Measurements from ENCODE around the gene EFTUD2. TPM values are rescaled to one million over a fixed set of nuclear protein-coding genes. Genes with fewer than 3 reads are reported as not detected.
A peak's percentile ranks its signal among the peaks of the same experiment; 100 is the strongest.

EFTUD2 gene
- total and polyA plus RNA-seq, 9 of the 15 experiments (the other 6 are each of a cell fraction or from before 2014, with no cell fraction given): 65.8 to 362 (median 218) TPM

DNA sequence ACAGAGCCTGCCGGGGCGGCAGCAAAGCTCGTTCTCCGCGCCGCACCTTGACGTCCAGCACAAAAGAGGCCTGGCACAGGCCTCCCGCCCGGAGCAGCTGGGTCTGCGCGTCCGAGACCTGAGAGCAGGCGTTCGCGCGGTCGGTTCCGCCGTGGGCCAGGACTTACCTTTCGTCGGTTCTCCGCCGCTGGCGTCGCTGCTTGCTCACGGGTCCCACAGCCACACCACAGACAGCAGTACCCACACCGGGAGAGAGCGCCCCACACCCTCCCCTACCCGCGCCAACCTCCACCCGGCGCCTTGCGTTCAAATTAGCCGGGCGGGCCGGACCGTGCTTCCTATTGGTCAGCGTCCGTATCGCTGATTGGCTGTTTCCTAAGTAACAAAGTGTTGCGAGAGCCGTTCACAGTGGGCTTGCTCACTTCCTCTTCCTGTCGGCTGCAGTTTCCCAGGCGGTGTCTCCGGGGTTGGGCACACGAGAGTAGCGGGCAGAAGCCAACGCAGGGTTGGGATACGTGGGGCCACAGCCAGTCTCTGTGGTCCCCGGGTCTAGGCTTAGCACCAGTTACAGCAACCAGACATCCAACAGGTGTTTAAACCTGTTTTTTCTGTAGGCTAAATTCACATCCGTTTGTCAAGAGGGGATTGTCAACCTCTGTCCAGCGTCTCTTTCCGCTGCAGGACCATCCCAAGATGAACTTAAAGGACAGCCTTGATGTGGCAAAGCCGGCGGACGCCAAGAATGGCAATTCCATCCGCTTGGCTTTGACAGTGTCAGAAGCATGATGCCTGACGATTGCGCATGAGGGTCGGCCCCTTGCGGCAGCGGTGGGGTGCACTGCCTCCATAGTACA is 48.4 kb upstream of the EFTUD2 start, which contains the start of gene KIF18B (continued):
- TF ChIP-seq, protein P1, sequence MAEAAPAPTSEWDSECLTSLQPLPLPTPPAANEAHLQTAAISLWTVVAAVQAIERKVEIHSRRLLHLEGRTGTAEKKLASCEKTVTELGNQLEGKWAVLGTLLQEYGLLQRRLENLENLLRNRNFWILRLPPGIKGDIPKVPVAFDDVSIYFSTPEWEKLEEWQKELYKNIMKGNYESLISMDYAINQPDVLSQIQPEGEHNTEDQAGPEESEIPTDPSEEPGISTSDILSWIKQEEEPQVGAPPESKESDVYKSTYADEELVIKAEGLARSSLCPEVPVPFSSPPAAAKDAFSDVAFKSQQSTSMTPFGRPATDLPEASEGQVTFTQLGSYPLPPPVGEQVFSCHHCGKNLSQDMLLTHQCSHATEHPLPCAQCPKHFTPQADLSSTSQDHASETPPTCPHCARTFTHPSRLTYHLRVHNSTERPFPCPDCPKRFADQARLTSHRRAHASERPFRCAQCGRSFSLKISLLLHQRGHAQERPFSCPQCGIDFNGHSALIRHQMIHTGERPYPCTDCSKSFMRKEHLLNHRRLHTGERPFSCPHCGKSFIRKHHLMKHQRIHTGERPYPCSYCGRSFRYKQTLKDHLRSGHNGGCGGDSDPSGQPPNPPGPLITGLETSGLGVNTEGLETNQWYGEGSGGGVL (CRISPR knock-in tag; IDR thresholded peaks at IDR 0.05): no peak
- TF ChIP-seq NFXL1 (CRISPR knock-in tag; IDR thresholded peaks at IDR 0.05) (no peak), ZNF507 (tag; conservative IDR thresholded peaks at IDR 0.05) (no peak), HNRNPK (IDR thresholded peaks at IDR 0.05; ENCODE audit: low read depth, low read length, poor library complexity, severe bottlenecking) (no peak), TSC22D4 (tag; IDR thresholded peaks at IDR 0.05) (no peak), SMAD3 (CRISPR knock-in tag; conservative IDR thresholded peaks at IDR 0.05) (peak; percentile 47; the same call in 1 of the 2 replicates), PTBP1 (IDR thresholded peaks at IDR 0.05; ENCODE audit: low read depth, low read length) (no peak; the same call in 1 of the 2 replicates), ZNF444 (CRISPR knock-in tag; IDR thresholded peaks at IDR 0.05) (no peak), CHCHD3 (CRISPR knock-in tag; IDR thresholded peaks at IDR 0.05) (no peak), ZBTB17 (CRISPR knock-in tag; IDR thresholded peaks at IDR 0.05) (0 out of 2 replicates have a peak, but pooled peaks have one; percentile 47), DPF2 (IDR thresholded peaks at IDR 0.05) (no peak), CHD2 (IDR thresholded peaks at IDR 0.05; ENCODE audit: low read depth, low read length) (peak; percentile 92), TAL1 (IDR thresholded peaks at IDR 0.05) (no peak), ZNF717 (CRISPR knock-in tag; IDR thresholded peaks at IDR 0.05) (no peak), BRD9 (IDR thresholded peaks at IDR 0.05; ENCODE audit: low read depth, partially characterized antibody) (no peak)
- TF ChIP-seq, protein P2, sequence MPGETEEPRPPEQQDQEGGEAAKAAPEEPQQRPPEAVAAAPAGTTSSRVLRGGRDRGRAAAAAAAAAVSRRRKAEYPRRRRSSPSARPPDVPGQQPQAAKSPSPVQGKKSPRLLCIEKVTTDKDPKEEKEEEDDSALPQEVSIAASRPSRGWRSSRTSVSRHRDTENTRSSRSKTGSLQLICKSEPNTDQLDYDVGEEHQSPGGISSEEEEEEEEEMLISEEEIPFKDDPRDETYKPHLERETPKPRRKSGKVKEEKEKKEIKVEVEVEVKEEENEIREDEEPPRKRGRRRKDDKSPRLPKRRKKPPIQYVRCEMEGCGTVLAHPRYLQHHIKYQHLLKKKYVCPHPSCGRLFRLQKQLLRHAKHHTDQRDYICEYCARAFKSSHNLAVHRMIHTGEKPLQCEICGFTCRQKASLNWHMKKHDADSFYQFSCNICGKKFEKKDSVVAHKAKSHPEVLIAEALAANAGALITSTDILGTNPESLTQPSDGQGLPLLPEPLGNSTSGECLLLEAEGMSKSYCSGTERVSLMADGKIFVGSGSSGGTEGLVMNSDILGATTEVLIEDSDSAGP (CRISPR knock-in tag; IDR thresholded peaks at IDR 0.05): peak; percentile 28; the same call in 1 of the 2 replicates
- TF ChIP-seq, protein P3, sequence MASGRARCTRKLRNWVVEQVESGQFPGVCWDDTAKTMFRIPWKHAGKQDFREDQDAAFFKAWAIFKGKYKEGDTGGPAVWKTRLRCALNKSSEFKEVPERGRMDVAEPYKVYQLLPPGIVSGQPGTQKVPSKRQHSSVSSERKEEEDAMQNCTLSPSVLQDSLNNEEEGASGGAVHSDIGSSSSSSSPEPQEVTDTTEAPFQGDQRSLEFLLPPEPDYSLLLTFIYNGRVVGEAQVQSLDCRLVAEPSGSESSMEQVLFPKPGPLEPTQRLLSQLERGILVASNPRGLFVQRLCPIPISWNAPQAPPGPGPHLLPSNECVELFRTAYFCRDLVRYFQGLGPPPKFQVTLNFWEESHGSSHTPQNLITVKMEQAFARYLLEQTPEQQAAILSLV (tag; IDR thresholded peaks at IDR 0.05): no peak
- TF ChIP-seq, protein P4, sequence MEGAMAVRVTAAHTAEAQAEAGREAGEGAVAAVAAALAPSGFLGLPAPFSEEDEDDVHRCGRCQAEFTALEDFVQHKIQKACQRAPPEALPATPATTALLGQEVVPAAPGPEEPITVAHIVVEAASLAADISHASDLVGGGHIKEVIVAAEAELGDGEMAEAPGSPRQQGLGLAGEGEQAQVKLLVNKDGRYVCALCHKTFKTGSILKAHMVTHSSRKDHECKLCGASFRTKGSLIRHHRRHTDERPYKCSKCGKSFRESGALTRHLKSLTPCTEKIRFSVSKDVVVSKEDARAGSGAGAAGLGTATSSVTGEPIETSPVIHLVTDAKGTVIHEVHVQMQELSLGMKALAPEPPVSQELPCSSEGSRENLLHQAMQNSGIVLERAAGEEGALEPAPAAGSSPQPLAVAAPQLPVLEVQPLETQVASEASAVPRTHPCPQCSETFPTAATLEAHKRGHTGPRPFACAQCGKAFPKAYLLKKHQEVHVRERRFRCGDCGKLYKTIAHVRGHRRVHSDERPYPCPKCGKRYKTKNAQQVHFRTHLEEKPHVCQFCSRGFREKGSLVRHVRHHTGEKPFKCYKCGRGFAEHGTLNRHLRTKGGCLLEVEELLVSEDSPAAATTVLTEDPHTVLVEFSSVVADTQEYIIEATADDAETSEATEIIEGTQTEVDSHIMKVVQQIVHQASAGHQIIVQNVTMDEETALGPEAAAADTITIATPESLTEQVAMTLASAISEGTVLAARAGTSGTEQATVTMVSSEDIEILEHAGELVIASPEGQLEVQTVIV (CRISPR knock-in tag; IDR thresholded peaks at IDR 0.05; ENCODE audit: borderline replicate concordance): no peak
- TF ChIP-seq, protein P5, sequence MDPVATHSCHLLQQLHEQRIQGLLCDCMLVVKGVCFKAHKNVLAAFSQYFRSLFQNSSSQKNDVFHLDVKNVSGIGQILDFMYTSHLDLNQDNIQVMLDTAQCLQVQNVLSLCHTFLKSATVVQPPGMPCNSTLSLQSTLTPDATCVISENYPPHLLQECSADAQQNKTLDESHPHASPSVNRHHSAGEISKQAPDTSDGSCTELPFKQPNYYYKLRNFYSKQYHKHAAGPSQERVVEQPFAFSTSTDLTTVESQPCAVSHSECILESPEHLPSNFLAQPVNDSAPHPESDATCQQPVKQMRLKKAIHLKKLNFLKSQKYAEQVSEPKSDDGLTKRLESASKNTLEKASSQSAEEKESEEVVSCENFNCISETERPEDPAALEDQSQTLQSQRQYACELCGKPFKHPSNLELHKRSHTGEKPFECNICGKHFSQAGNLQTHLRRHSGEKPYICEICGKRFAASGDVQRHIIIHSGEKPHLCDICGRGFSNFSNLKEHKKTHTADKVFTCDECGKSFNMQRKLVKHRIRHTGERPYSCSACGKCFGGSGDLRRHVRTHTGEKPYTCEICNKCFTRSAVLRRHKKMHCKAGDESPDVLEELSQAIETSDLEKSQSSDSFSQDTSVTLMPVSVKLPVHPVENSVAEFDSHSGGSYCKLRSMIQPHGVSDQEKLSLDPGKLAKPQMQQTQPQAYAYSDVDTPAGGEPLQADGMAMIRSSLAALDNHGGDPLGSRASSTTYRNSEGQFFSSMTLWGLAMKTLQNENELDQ (CRISPR knock-in tag; IDR thresholded peaks at IDR 0.05; ENCODE audit: borderline replicate concordance): no peak

Measured in K562 (cell line).